HG02642 (cell line): ENCODE results near the gene ATP4B.

Experiments
- ATAC-seq: cut with Tn5 transposase; IDR thresholded peaks from one replicate; pipeline ENCODE4 v1.9.1; 2021; ENCODE audit warnings: mild to moderate bottlenecking; ENCODE audit not compliant: unreplicated experiment, poor library complexity

Gene ATP4B

DNA sequence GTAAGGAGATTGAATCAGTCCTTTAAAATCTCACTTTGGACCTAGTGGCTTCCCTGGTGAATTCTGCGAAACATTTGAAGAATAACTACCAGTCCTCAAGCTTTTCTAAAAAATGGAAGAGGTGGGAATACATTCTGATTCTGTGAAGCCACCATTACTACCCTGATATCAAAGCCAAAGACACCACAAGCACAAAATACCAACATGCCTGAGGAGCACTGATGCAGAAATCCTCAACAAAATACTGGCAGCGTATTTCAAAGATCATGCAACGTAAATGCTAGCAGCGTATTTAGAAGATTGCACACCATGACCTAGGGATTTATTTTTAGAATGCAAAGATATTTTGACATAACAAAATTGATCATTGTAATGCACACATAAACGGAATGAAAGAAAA, 14.4 kb downstream of the ATP4B start:
- no peak for ATAC-seq

GRCh38 chr13:113642563-113642962, 15.4 kb downstream of the ATP4B start:
- ATAC-seq = no peak

GRCh38 chr13:113641426-113641825, 16.6 kb downstream of the ATP4B start:
- ATAC-seq = no peak

GRCh38 chr13:113639616-113640262, 18.3 kb downstream of the ATP4B start:
- ATAC-seq = no peak

GRCh38 chr13:113638806-113639205, 19.2 kb downstream of the ATP4B start:
- ATAC-seq = no peak

- no peak for ATAC-seq
These were observed 19.7 kb downstream of the ATP4B start for GRCh38 chr13:113638173-113638746.

DNA sequence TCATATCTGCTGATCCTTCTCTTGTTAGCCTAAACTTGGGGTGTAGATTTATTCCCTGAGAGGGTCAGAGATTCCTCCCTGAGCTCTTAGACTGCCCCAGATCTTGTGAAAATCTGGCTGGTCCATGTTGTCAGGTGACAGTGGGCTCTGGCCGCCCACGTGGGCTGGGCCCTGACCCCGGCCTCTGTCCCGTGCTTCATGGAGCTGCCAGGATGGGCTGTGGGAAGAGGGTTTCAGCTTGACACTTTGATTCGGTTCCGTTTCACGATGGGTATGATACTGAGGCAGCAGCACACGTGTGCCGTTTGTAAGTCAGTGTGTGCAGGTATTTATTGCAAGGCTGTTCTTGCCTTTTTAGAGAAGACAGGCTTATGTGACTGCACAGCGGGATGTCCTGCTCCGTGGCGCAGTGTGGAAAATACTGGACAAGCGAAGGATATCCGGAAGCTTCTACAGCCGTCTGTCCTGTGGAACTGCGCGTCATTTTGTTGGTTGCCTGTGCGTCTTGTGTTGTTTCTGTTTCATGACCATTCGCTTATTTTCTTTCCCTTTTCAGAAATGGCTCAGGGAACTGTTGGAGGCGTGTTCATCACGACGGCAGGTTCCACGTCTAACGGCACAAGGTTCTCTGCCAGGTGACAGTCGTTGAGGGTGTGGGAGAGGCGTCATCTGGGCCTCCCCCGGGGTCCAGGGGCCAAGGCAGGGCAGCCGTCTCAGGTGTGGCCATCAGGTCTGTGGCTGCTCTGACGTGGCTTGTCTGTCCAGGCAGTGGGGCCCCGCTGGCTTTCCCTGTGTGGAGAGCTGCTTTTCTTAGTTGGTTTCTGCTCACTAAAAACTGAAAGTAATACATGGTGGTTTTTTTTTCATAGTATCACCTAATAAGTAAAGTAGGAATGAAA, 20.5 kb downstream of the ATP4B start:
- no peak for ATAC-seq

GRCh38 chr13:113636266-113636963, 21.6 kb downstream of the ATP4B start:
- no peak for ATAC-seq

- no peak for ATAC-seq
These were observed 22.3 kb downstream of the ATP4B start for GRCh38 chr13:113635709-113636108.

- no peak for ATAC-seq
These were observed 23.0 kb downstream of the ATP4B start for GRCh38 chr13:113635048-113635420.

DNA sequence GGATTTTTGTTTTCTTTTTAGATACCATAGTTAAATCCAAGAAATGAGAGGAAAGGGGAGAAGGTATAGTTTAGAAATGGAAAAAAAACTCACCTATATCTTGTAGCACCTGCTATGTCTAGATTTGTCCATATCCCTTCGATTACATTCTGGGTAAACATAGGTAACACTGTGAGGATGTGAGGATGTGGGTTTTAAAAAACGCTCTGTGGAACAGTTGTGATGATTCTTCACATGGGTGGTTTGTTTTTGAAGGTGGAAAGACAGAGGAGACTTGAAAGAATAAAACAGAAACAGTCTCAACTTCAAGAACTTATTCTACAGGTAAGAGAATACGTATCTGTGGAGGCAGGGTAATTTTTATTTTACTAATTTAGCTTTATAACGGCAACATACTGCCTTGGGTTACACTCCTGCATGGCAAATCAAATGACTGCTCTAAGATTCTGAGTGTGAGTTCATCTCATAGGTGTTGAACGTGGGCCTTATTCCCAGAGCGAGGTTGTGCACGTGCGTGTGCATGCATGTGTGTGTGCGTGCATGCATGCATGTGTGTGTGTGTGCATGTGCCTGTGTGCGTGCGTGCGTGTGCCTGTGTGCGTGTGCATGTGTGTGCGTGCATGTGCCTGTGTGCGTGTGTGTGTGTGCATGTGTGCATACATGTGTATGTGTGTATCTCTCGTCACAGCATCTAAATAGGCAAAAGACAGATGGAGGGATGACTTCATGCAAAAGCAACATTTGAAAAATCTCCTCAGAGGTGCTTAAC, 23.5 kb downstream of the ATP4B start:
- ATAC-seq = no peak

DNA sequence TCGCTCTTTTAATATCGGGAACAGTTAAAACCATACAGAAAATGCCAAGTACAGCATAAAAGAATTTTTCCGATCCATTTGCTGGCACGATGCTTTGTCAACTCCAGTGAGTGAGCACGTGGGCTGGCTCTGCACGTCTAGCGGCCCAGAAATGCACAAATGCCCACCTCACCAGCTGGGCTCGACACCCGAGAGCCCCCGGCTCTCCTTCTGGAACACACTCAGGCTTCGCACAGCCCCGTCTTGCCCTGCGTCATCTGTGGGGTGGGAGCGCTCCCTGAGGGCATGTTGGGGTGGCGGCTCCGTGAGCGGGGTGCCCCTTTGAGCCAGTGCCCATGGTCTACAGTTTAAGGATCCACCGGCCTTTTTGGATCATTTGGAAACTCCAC, 24.5 kb downstream of the ATP4B start:
- ATAC-seq = no peak

- no peak for ATAC-seq
These were observed 25.1 kb downstream of the ATP4B start for GRCh38 chr13:113632706-113633484.

GRCh38 chr13:113631341-113632095, 26.5 kb downstream of the ATP4B start:
- no peak for ATAC-seq

- no peak for ATAC-seq
These were observed 27.2 kb downstream of the ATP4B start for GRCh38 chr13:113630804-113631203.

DNA sequence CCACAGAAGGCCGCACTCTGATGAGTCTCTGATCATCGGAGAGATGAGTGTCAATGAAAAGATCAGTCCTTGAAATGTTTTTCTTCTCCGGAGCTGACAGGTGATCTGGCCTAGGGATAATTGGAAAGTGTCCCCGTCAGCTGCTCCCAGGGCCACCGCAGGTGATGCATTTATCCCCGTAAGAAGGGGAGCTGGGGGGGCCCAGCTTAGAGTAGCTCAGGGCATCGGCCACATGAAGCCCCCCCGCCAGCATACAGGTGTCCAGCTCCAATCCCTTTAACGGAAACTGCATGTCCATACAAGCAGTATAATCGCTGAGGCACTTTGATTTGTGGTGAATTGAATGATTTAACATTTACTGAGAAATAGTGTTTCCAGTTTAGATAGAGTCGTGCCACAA, 27.7 kb downstream of the ATP4B start:
- ATAC-seq = no peak

DNA sequence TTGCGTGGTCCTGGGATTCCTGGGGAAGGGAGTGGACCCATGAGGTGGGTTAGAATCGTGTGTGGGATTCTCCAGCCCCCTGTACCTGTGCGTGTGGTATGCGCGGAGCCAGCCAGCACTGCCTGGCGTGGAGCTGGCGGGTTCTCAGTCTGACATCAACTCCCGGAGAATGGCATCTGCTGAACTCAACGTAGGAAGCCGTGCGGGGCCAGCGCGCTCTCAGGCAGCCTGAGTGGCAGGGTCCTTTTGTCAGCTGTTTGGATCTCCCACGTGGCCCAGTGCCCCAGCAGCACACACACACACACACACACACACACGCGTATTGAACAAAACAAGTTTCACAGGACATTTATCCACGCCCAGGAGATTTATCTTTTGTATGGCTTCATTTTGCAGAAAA, 28.1 kb downstream of the ATP4B start:
- ATAC-seq = no peak
